IMR-90 (cell line): Measurements from ENCODE around the gene TRPC4. TPM values are rescaled to one million over a fixed set of nuclear protein-coding genes. Genes with fewer than 3 reads are reported as not detected.

ENCODE experiments used
- ATAC-seq: fragments of 200-7000 bp; cut with Tn5 transposase; 2 replicates; pipeline ENCODE4 v1.9.1; 2020; ENCODE audit warnings: low read depth, mild to moderate bottlenecking, moderate library complexity
- BruUV-seq: library from RNA; stranded (reverse); fragments of 400-500 nt; replicated peaks from 2 replicates; lab custom pipeline; 2021; lab: Mats Ljungman, UMichigan
- CTCF ChIA-PET: fragments of 300-600 bp; formaldehyde crosslinking; extraction: SDS; loops from one replicate; lab custom pipeline; 2021; ENCODE audit warnings: antibody characterized with exemption; lab: Yijun Ruan, JAX
- POLR2A ChIA-PET: fragments of 300-600 bp; sonication (Branson Sonifier 250); formaldehyde crosslinking; loops from one replicate; lab custom pipeline; 2022; ENCODE audit warnings: antibody characterized with exemption; ENCODE audit not compliant: unreplicated experiment; lab: Charles Lee
- DNase-seq: peaks from one replicate; pipeline ENCODE4 v3.0.0; 2013
- H2AFZ ChIP-seq: replicated peaks from 2 replicates; pipeline ENCODE3; 2013; ENCODE audit warnings: low read length, mild to moderate bottlenecking; ENCODE audit not compliant: poor library complexity
- H2AK5ac ChIP-seq: 2 replicates; pipeline ENCODE4 v1.6.1; 2013; ENCODE audit warnings: low read depth, low read length, inconsistent platforms
- H2AK9ac ChIP-seq: replicated peaks from 2 replicates; pipeline ENCODE3; 2013; ENCODE audit warnings: mild to moderate bottlenecking, low read depth, low read length, moderate library complexity; ENCODE audit not compliant: poor library complexity
- H2BK120ac ChIP-seq: 2 replicates; pipeline ENCODE4 v1.6.1; 2013; ENCODE audit warnings: low read depth, low read length, inconsistent platforms
- H2BK15ac ChIP-seq: 3 replicates; pipeline ENCODE4 v1.6.1; 2013; ENCODE audit warnings: low read depth, low read length, inconsistent platforms
- H2BK20ac ChIP-seq: 2 replicates; pipeline ENCODE4 v1.6.1; 2013; ENCODE audit warnings: low read depth, mild to moderate bottlenecking, inconsistent platforms, low read length, moderate library complexity
- H2BK5ac ChIP-seq: 2 replicates; pipeline ENCODE4 v1.6.1; 2013; ENCODE audit warnings: mild to moderate bottlenecking, low read depth, low read length, inconsistent platforms; ENCODE audit not compliant: poor library complexity, severe bottlenecking
- H3K14ac ChIP-seq: replicated peaks from 2 replicates; pipeline ENCODE4 v1.6.1; 2013; ENCODE audit warnings: low read depth, low read length, inconsistent platforms
- H3K18ac ChIP-seq: 2 replicates; pipeline ENCODE4 v1.6.1; 2013; ENCODE audit warnings: low read depth, low read length, control low read depth
- H3K23ac ChIP-seq: 2 replicates; pipeline ENCODE4 v1.6.1; 2013; ENCODE audit warnings: low read depth, low read length, inconsistent platforms
- H3K27ac ChIP-seq: 2 replicates; pipeline ENCODE4 v1.5.1; 2013; ENCODE audit warnings: mild to moderate bottlenecking, control low read depth, low read length; ENCODE audit not compliant: insufficient read depth
- H3K27me3 ChIP-seq: 2 replicates; pipeline ENCODE4 v1.6.1; 2013; ENCODE audit warnings: low read length; ENCODE audit not compliant: control insufficient read depth, insufficient read depth
- H3K36me3 ChIP-seq: 2 replicates; pipeline ENCODE4 v1.6.1; 2013; ENCODE audit warnings: low read length, mixed read lengths; ENCODE audit not compliant: control insufficient read depth, insufficient read depth
- H3K4ac ChIP-seq: 2 replicates; pipeline ENCODE4 v1.6.1; 2013; ENCODE audit warnings: low read depth, low read length, inconsistent platforms
- H3K4me1 ChIP-seq: 2 replicates; pipeline ENCODE4 v1.6.1; 2013; ENCODE audit warnings: low read length, mixed read lengths; ENCODE audit not compliant: control insufficient read depth, insufficient read depth
- H3K4me2 ChIP-seq: 2 replicates; pipeline ENCODE4 v1.6.1; 2013; ENCODE audit warnings: low read depth, mild to moderate bottlenecking, control low read depth, low read length, moderate library complexity
- H3K4me3 ChIP-seq: 2 replicates; pipeline ENCODE4 v1.5.1; 2013; ENCODE audit warnings: low read depth, mild to moderate bottlenecking, control low read depth, low read length, moderate library complexity; ENCODE audit not compliant: insufficient read depth
- H3K56ac ChIP-seq: 2 replicates; pipeline ENCODE4 v1.6.1; 2013; ENCODE audit warnings: low read length, inconsistent platforms; ENCODE audit not compliant: insufficient read depth; ENCODE audit errors: extremely low read depth
- H3K79me1 ChIP-seq, 2 experiments: 2 replicates each; pipeline ENCODE4 v1.6.1; 2013; ENCODE audit warnings: low read length in 2 of 2, inconsistent platforms in 1 of 2, low read depth in 1 of 2
- H3K9ac ChIP-seq: 2 replicates; pipeline ENCODE4 v1.6.1; 2013; ENCODE audit warnings: low read depth, low read length, control low read depth
- H3K9me1 ChIP-seq: 2 replicates; pipeline ENCODE4 v1.6.1; 2013; ENCODE audit warnings: low read length, inconsistent platforms; ENCODE audit not compliant: insufficient read depth
- H3K9me3 ChIP-seq: 2 replicates; pipeline ENCODE4 v1.6.1; 2013; ENCODE audit warnings: low read length; ENCODE audit not compliant: control insufficient read depth, insufficient read depth
- H4K20me1 ChIP-seq: 2 replicates; pipeline ENCODE4 v1.6.1; 2013; ENCODE audit warnings: low read length, inconsistent platforms; ENCODE audit not compliant: insufficient read depth
- H4K5ac ChIP-seq: 2 replicates; pipeline ENCODE4 v1.6.1; 2013; ENCODE audit warnings: mild to moderate bottlenecking, low read depth, low read length, control low read depth
- H4K8ac ChIP-seq, 2 experiments: 2 replicates each; pipeline ENCODE4 v1.6.1; 2013; ENCODE audit warnings: low read depth in 2 of 2, low read length in 2 of 2, control low read depth in 1 of 2, inconsistent platforms in 1 of 2
- H4K91ac ChIP-seq: 2 replicates; pipeline ENCODE4 v1.6.1; 2013; ENCODE audit warnings: low read depth, low read length, inconsistent platforms; ENCODE audit not compliant: insufficient read depth
- BHLHE40 ChIP-seq: fragments of 150-350 bp; IDR thresholded peaks from 2 replicates; pipeline ENCODE4 v1.6.1; 2016; ENCODE audit warnings: mild to moderate bottlenecking, low read depth, low read length
- FOS ChIP-seq: fragments of 150-350 bp; IDR thresholded peaks from 2 replicates; pipeline ENCODE4 v1.6.1; 2016; ENCODE audit warnings: low read depth, low read length
- MAFK ChIP-seq: IDR thresholded peaks from 2 replicates; pipeline ENCODE4 v1.6.1; 2012; ENCODE audit warnings: low read depth, low read length, improper control_type of control experiment
- WGBS, 2 experiments: methylation state at CpG; one replicate each; pipeline versions ENCODE4 v1.1.5 to v1.1.7; 2013; ENCODE audit warnings: missing lambda C conversion rate in 2 of 2; ENCODE audit not compliant: insufficient read length in 1 of 2; ENCODE audit errors: extremely low coverage in 2 of 2; 5-methylcytosine and 5-hydroxymethylcytosine counted together
- dilution Hi-C: fragments of 300-500 bp; cut with HindIII; formaldehyde crosslinking; loops from one replicate; pipeline ENCODE4 v1.14.3; 2018; ENCODE audit warnings: low sequenced_read_pairs; ENCODE audit not compliant: unreplicated experiment
- in situ Hi-C: fragments of 300-500 bp; cut with MboI; formaldehyde crosslinking; loops from 3 replicates; pipeline ENCODE4 v1.14.3; 2019; ENCODE audit warnings: low sequenced_read_pairs, inconsistent platforms, mixed read lengths
- intact Hi-C: fragments of 100-400 bp; cut with micrococcal nuclease; formaldehyde crosslinking; loops from 2 replicates; pipeline ENCODE4 v1.10.0; 2022
- polyA plus RNA-seq, 3 experiments: library from polyadenylated mRNA; depleted of rRNA; stranded (reverse); fragments of >200 nt; gene quantifications; 2 replicates each; pipeline ENCODE4 v1.2.3, GENCODE V29; 2012; ENCODE audit warnings: low replicate concordance in 1 of 3
- total RNA-seq: library from RNA; depleted of rRNA; stranded (reverse); fragments of >200 nt; gene quantifications from 2 replicates; pipeline ENCODE4 v1.2.3, GENCODE V29; 2012

TRPC4 gene
- total and polyA plus RNA-seq, 2 of the 4 experiments (the other 2 are of a cell fraction) = 1.9 to 5.2 TPM

- no peak for TF ChIP-seq FOS
Measured at GRCh38 chr13:37868691-37869505, 674 bp downstream of the TRPC4 start (continued).

GRCh38 chr13:37863708-37864107 lies 5.9 kb downstream of the TRPC4 start:
- no peak for TF ChIP-seq FOS
- peak; percentile 93 for TF ChIP-seq MAFK
- no peak for TF ChIP-seq BHLHE40

More at GRCh38 chr13:37863708-37864107, 5.9 kb downstream of the TRPC4 start:
- Histone ChIP-seq H3K4ac (no peak overlapping the region), H2AK5ac (no peak overlapping the region), H3K9ac (no peak overlapping the region), H3K9me1 (no peaks in the 10 kb centered on the region), H3K4me3 (no peak overlapping the region), H2BK5ac (no peak overlapping the region), H2AFZ (no peak overlapping the region), H3K56ac (no peak overlapping the region), H3K36me3 (no peaks in the 10 kb centered on the region), H4K91ac (no peak overlapping the region), H3K18ac (no peak overlapping the region), H3K23ac (no peak overlapping the region), H2AK9ac (no peak overlapping the region), H4K8ac (no peak overlapping the region), H3K27me3 (no peaks in the 10 kb centered on the region), H3K4me2 (no peak overlapping the region), H2BK15ac (no peak overlapping the region), H3K9me3 (no peaks in the 10 kb centered on the region), H3K79me1 (no peaks in the 10 kb centered on the region; a peak in 1 of 4 replicates), H3K14ac (no peak overlapping the region), H2BK120ac (no peak overlapping the region), H2BK20ac (no peak overlapping the region), H4K5ac (no peak overlapping the region), H4K20me1 (no peaks in the 10 kb centered on the region), H3K4me1 (no peaks in the 10 kb centered on the region), H3K27ac (no peak overlapping the region)
- BruUV-seq = no TSS peak
- intact Hi-C loops (no loop called here), in situ Hi-C loops (loop anchor here (10.0 kb wide), 1 partner anchor 219 kb away; no protein-coding TSS in a partner anchor), dilution Hi-C loops (no loop called here)
- DNase-seq (no peak), ATAC-seq (no peak)
- POLR2A ChIA-PET = no interaction called here
- WGBS, 2 experiments = no CpG with 5 or more reads among the region's 1 CpG
- CTCF ChIA-PET = no interaction called here
